AG10803 (cell line): ENCODE measurements around the gene KRTAP11-1.
A peak's percentile ranks its signal among the peaks of the same experiment; 100 is the strongest.

Source experiments
- DNase-seq: peaks from one replicate; pipeline ENCODE4 v3.0.0; 2010; ENCODE audit warnings: low read depth
- H3K4me3 ChIP-seq: 2 replicates; pipeline ENCODE4 v1.5.1; 2011; ENCODE audit warnings: mild to moderate bottlenecking, low read length, control low read depth
- TF ChIP-seq, protein P1 (sequence below): conservative IDR thresholded peaks from 2 replicates; pipeline ENCODE4 v1.5.1; 2011; ENCODE audit warnings: mild to moderate bottlenecking, low read length, control low read depth, inconsistent platforms

Gene KRTAP11-1

DNA sequence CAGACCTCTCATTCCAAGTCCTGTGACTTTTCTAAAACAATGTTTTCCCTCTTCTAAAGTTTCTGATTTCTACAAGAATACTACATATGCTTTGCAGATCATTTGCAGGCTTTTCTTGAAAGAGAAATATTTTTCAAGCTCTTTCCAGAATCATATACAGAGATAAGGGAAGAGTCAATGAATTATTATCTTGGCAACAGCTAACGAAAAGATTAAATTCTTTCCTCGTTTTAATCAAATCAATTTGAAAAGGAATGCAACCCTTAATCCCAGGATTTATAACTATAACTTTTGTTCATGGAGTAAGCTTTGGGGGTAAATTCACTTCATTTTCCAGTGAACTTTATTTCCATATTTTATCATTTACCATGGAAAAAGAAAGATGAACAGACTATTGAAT lies 6.9 kb downstream of the KRTAP11-1 start:
- no peak overlapping the region for H3K4me3 ChIP-seq
- TF ChIP-seq, protein P1, sequence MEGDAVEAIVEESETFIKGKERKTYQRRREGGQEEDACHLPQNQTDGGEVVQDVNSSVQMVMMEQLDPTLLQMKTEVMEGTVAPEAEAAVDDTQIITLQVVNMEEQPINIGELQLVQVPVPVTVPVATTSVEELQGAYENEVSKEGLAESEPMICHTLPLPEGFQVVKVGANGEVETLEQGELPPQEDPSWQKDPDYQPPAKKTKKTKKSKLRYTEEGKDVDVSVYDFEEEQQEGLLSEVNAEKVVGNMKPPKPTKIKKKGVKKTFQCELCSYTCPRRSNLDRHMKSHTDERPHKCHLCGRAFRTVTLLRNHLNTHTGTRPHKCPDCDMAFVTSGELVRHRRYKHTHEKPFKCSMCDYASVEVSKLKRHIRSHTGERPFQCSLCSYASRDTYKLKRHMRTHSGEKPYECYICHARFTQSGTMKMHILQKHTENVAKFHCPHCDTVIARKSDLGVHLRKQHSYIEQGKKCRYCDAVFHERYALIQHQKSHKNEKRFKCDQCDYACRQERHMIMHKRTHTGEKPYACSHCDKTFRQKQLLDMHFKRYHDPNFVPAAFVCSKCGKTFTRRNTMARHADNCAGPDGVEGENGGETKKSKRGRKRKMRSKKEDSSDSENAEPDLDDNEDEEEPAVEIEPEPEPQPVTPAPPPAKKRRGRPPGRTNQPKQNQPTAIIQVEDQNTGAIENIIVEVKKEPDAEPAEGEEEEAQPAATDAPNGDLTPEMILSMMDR: no peak
- DNase-seq: no peak

DNA sequence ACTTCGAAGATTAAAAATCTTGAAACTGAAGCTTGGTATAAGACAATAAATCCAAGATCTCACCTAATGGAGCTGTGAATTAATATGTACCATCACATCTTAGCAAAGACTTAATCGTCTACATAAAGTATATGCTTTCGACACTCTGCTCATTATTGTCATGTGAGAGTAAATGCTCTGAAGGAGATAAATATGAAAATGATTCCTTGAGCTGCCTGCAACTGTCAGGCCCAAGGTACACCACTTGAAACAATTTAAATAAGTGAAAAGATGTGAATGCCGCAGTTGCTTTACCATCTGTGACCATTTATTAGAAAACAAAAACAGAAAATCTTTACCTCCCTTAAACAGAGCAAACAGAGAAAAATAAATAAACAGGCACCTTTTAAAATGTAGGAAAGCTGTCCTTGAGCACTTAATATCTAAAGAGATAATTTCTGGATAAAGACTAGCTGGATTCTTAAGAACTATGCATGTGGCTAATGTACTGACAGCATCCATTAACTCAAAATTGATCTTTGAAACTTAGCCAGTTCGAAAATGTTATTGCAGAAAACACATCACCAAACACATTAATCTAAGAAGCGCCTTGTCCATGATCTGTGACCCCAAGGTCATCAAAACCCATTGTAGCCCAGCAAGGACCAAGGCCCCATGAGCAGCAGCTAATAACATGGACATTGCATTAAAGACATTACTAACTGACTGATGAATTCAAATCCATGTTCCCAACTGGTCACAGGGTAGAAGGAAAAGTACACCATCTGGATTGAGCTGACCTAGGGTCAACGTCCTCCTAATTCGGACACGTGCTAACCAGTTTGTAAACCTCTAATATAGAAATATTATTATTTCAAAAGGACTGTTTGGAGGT lies 33.5 kb downstream of the KRTAP11-1 start:
- no peak for DNase-seq
- H3K4me3 ChIP-seq: no peak overlapping the region
- TF ChIP-seq, protein P1: no peak

DNA sequence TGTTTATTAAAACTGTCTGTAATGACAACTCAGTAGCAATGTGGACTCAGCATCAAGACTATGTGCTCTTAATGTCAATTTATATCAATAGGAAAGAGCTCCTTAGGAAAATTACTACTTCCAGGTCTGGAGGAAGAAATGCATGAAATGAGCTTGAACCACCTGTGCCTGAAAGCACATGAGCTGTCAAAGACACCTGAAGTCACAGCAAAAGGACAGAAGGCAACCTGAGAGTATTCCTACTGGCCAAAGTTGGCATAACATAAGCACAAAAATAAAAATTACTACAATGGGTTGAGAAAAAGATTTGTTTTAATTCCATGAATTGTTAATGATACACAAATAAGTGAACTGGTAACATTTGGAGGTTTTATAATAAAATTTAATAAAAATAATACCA lies 38.4 kb downstream of the KRTAP11-1 start:
- no peak overlapping the region for H3K4me3 ChIP-seq
- TF ChIP-seq, protein P1: no peak
- DNase-seq: no peak

DNA sequence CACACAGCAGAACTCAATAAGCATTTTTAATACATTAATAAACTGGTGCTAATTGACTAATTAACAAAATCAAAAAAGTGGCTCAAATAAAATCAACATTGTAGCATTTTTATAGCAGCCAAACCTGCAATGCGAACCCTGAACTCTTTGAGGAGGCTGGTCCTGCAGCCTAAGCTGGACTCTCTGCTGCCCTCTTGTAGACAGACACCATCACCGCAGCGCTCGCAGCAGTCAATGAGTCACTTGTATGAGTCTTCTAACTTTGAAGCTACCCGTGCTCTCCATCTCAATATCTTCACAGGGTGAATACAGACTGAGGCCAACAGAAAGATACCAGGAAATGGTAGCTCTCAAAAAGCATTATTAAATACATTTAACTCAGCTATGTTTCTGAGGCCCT lies 42.1 kb downstream of the KRTAP11-1 start:
- H3K4me3 ChIP-seq: no peak overlapping the region
- TF ChIP-seq, protein P1: no peak
- no peak for DNase-seq

DNA sequence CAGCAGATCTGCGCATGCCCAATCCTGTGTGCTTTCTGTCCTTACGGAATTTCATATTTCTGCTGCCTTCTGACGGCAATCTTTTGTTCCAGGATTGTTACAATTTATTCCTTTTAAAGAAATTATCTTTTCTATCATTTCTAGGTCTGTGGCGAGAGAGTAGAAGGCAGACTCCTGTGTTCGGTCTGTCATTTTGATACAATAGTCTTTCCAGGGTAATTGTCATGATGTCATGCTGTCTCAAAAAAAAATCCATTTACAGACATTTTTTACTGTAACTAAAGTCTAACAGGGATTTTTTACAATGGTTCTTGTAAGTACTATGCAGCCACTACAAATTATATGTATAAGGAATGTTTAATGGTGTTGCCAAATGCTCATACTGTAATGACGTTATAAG lies 42.8 kb downstream of the KRTAP11-1 start:
- TF ChIP-seq, protein P1: no peak
- DNase-seq: no peak
- H3K4me3 ChIP-seq: no peak overlapping the region

DNA sequence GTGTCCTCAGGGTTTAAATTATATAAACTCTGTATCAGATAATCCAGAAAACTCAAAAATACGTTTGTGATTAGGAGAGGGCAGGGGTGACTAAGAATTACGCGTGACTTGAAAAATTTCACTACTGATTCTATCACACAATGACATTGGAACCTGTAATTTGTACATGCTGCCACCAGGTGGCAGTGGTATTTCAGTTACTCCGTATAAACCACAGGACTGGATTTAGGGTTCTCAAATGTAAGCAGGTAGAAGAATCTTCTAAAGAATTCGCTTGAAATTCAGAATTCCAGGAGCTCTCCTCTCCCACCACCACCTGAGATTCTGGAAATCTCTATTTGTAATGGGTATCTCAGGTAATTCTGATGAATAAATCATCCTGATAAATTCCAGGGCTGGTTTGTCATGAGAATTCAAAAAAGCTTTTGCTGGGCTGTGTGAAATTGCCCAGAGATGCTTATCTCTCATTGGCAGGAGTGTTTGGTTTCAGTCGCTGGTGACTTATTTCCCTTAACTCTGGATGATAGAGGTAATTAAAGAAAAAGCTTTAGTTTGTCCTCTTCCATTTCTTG lies 50.1 kb downstream of the KRTAP11-1 start:
- DNase-seq: no peak
- TF ChIP-seq, protein P1: peak; percentile 21; the same call in 1 of the 2 replicates
- H3K4me3 ChIP-seq: no peak overlapping the region
